MM.1S (cell line): Measurements from ENCODE around the gene FBXO3.

ENCODE experiments used
- EZH2 ChIP-seq: fragments of 300-600 bp; sonication (generic); optimal IDR thresholded peaks from 2 replicates; pipeline ENCODE3; 2017; ENCODE audit warnings: low read depth, mild to moderate bottlenecking, antibody characterized with exemption, low read length, mixed read lengths
- EZH2phosphoT487 ChIP-seq: fragments of 300-600 bp; sonication (generic); IDR thresholded peaks from 2 replicates; pipeline ENCODE4 v1.6.1; 2018; ENCODE audit warnings: antibody characterized with exemption, low read length
- TF ChIP-seq, protein P1 (sequence below): fragments of 300-600 bp; sonication (generic); IDR thresholded peaks from 2 replicates; pipeline ENCODE4 v1.5.1; 2016; ENCODE audit warnings: antibody characterized with exemption, low read length, mixed read lengths

DNA sequence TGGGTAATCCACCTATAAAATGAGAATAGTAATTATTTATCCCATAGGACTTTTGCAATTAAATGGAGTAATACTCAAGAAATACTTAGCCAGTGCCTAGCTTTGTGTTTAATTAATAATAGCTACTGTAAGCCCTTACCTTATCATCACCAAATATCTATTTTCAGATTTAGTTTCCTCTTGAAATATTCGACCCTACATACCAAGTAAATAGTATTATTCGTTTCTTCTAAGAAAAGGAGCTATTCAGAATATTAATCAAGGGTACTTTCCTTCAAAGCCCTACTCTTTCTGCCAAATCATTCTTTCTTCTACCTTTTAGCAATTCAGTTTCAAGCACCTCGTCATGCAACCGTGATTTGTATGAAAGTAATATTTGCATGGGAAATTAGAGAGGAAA is 6.7 kb downstream of the FBXO3 start:
- TF ChIP-seq, protein P1, sequence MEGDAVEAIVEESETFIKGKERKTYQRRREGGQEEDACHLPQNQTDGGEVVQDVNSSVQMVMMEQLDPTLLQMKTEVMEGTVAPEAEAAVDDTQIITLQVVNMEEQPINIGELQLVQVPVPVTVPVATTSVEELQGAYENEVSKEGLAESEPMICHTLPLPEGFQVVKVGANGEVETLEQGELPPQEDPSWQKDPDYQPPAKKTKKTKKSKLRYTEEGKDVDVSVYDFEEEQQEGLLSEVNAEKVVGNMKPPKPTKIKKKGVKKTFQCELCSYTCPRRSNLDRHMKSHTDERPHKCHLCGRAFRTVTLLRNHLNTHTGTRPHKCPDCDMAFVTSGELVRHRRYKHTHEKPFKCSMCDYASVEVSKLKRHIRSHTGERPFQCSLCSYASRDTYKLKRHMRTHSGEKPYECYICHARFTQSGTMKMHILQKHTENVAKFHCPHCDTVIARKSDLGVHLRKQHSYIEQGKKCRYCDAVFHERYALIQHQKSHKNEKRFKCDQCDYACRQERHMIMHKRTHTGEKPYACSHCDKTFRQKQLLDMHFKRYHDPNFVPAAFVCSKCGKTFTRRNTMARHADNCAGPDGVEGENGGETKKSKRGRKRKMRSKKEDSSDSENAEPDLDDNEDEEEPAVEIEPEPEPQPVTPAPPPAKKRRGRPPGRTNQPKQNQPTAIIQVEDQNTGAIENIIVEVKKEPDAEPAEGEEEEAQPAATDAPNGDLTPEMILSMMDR: no peak
- no peak for TF ChIP-seq EZH2
- no peak for TF ChIP-seq EZH2phosphoT487
